ENCODE measurements around the gene TUBA8.

DNA sequence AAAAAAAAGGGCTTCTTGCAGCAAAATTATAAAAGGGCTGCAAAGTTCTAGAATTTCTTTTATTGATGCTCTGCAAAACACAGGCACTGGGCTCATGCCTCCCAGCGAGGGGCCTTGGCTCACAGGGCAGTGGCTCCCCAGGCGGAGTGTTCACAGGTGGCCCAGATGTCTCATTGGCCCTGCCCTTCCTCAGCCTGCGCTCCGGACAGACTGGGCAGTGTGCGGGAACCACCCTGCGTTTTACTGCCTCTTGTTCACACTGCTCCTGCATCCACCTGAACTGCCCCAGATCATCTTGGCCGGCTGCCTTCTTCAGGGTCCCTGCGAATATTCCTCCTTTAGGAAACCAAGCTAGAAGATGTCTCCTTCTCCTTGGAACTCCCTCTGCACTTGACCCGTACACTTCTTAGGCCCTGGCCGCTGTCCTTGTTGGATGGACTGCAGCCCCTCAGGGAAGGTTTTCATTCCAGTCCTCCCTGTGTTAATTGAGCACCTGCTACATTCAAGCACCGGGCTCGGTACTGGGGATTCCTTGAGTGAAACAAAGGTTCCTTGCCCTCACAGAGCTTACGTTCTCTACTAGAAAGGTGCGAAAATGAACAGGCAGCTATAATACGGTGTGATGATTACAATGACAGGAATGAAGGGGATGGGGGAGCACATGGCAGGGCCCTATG, 4.5 kb downstream of the TUBA8 start:
- TF ChIP-seq, protein P1, sequence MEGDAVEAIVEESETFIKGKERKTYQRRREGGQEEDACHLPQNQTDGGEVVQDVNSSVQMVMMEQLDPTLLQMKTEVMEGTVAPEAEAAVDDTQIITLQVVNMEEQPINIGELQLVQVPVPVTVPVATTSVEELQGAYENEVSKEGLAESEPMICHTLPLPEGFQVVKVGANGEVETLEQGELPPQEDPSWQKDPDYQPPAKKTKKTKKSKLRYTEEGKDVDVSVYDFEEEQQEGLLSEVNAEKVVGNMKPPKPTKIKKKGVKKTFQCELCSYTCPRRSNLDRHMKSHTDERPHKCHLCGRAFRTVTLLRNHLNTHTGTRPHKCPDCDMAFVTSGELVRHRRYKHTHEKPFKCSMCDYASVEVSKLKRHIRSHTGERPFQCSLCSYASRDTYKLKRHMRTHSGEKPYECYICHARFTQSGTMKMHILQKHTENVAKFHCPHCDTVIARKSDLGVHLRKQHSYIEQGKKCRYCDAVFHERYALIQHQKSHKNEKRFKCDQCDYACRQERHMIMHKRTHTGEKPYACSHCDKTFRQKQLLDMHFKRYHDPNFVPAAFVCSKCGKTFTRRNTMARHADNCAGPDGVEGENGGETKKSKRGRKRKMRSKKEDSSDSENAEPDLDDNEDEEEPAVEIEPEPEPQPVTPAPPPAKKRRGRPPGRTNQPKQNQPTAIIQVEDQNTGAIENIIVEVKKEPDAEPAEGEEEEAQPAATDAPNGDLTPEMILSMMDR (IDR thresholded peaks at IDR 0.05; ENCODE audit: low read length) = no peak
- TF ChIP-seq EZH2 (IDR thresholded peaks at IDR 0.05; ENCODE audit: borderline replicate concordance, low read length) = no peak
